ENCODE data around the gene KAZN. TPM values are rescaled to one million over a fixed set of nuclear protein-coding genes. Genes with fewer than 3 reads are reported as not detected.

Gene KAZN
- polyA plus RNA-seq, 4 donors = 34.1 to 43.2 (median 35.9) TPM

GRCh38 chr1:14612256-14612655 is 13.8 kb downstream of the KAZN start:
- DNase-seq (ENCODE audit: low read depth in 4 of 4, low spot score in 3 of 4) = no peak

- DNase-seq (ENCODE audit: low read depth in 4 of 4, low spot score in 3 of 4) = no peak
Observed at GRCh38 chr1:14613926-14614325, 15.4 kb downstream of the KAZN start.

GRCh38 chr1:14614341-14614740 is 15.9 kb downstream of the KAZN start:
- DNase-seq (ENCODE audit: low read depth in 4 of 4, low spot score in 3 of 4) = no peak

- DNase-seq (ENCODE audit: low read depth in 4 of 4, low spot score in 3 of 4) = no peak
Observed at GRCh38 chr1:14615549-14616218, 17.2 kb downstream of the KAZN start.

- no peak for DNase-seq (ENCODE audit: low read depth in 4 of 4, low spot score in 3 of 4)
Observed at GRCh38 chr1:14616632-14617396, 18.3 kb downstream of the KAZN start.

- no peak for DNase-seq (ENCODE audit: low read depth in 4 of 4, low spot score in 3 of 4)
Observed at GRCh38 chr1:14617791-14618190, 19.3 kb downstream of the KAZN start.

- DNase-seq (ENCODE audit: low read depth in 4 of 4, low spot score in 3 of 4) = no peak
Observed at GRCh38 chr1:14620941-14621340, 22.5 kb downstream of the KAZN start.

GRCh38 chr1:14623090-14623489 is 24.6 kb downstream of the KAZN start:
- no peak for DNase-seq (ENCODE audit: low read depth in 4 of 4, low spot score in 3 of 4)

- no peak for DNase-seq (ENCODE audit: low read depth in 4 of 4, low spot score in 3 of 4)
Observed at GRCh38 chr1:14624941-14625340, 26.5 kb downstream of the KAZN start.

GRCh38 chr1:14625572-14625971 is 27.1 kb downstream of the KAZN start:
- DNase-seq (ENCODE audit: low read depth in 4 of 4, low spot score in 3 of 4) = no peak

- DNase-seq (ENCODE audit: low read depth in 4 of 4, low spot score in 3 of 4) = no peak
Observed at GRCh38 chr1:14625996-14626395, 27.5 kb downstream of the KAZN start.

GRCh38 chr1:14626869-14627607 is 28.6 kb downstream of the KAZN start:
- peak in 2 of 4 donors; percentile 35 to 40 for DNase-seq (ENCODE audit: low read depth in 4 of 4, low spot score in 3 of 4)

- DNase-seq (ENCODE audit: low read depth in 4 of 4, low spot score in 3 of 4) = peak in 2 of 4 donors; percentile 43 to 45
Observed at GRCh38 chr1:14627608-14628489, 29.4 kb downstream of the KAZN start.

- no peak for DNase-seq (ENCODE audit: low read depth in 4 of 4, low spot score in 3 of 4)
Observed at GRCh38 chr1:14629363-14630014, 31.0 kb downstream of the KAZN start.

GRCh38 chr1:14630986-14631385 is 32.5 kb downstream of the KAZN start:
- DNase-seq (ENCODE audit: low read depth in 4 of 4, low spot score in 3 of 4) = no peak

GRCh38 chr1:14631421-14631820 is 32.9 kb downstream of the KAZN start:
- no peak for DNase-seq (ENCODE audit: low read depth in 4 of 4, low spot score in 3 of 4)

GRCh38 chr1:14634486-14634885 is 36.0 kb downstream of the KAZN start:
- no peak for DNase-seq (ENCODE audit: low read depth in 4 of 4, low spot score in 3 of 4)

- DNase-seq (ENCODE audit: low read depth in 4 of 4, low spot score in 3 of 4) = no peak
Observed at GRCh38 chr1:14635421-14635820, 36.9 kb downstream of the KAZN start.

GRCh38 chr1:14636897-14637632 is 38.6 kb downstream of the KAZN start:
- no peak for DNase-seq (ENCODE audit: low read depth in 4 of 4, low spot score in 3 of 4)

Measured in right renal pelvis (tissue), 4 donors.